Measurements from ENCODE around the gene PKD1. TPM values are rescaled to one million over a fixed set of nuclear protein-coding genes. Genes with fewer than 3 reads are reported as not detected.

PKD1 gene
- total RNA-seq, 1 experiment from 2014 or later: 91.5 TPM

GRCh38 chr16:2093793-2094192 lies 41.9 kb downstream of the PKD1 start:
- CTCF ChIA-PET: no interaction called here
- no peak overlapping the region for H3K4me2 ChIP-seq
- no peak overlapping the region for H3K27ac ChIP-seq
- BruUV-seq (replicated peaks): no TSS peak
- H3K79me2 ChIP-seq (ENCODE audit: low read depth): no peaks in the 10 kb centered on the region
- peaks cover 8% of the 10 kb centered on the region; the same call in 1 of the 2 replicates for H3F3A ChIP-seq (ENCODE audit: insufficient read depth, low read depth)
- no peak overlapping the region for H2AFZ ChIP-seq
- TF ChIP-seq CTCF (conservative IDR thresholded peaks at IDR 0.05) (no peak), EZH2 (IDR thresholded peaks at IDR 0.05; ENCODE audit: low read depth) (no peak)
- H3K36me3 ChIP-seq (ENCODE audit: low read depth): no peaks in the 10 kb centered on the region
- no peaks in the 10 kb centered on the region; the same call in 1 of the 2 replicates for H3K4me1 ChIP-seq (replicated peaks; ENCODE audit: insufficient read depth)
- H3K27me3 ChIP-seq (ENCODE audit: insufficient read depth, low read depth): no peaks in the 10 kb centered on the region
- H4K20me1 ChIP-seq (ENCODE audit: insufficient read depth): no peaks in the 10 kb centered on the region
- no peaks in the 10 kb centered on the region for H3K9me3 ChIP-seq (ENCODE audit: insufficient read depth, low read depth)
- intact Hi-C loops (cut with micrococcal nuclease; ENCODE audit: unreplicated experiment): loop anchor here (5.0 kb wide), 2 partner anchors 54 to 129 kb away; partner anchors contain the start of genes E4F1 and RAB26
- POLR2A ChIA-PET (ENCODE audit: unreplicated experiment): no interaction called here
- no peaks in the 10 kb centered on the region for H3K9me2 ChIP-seq (ENCODE audit: insufficient read depth)
- no peak for DNase-seq
- H3K4me3 ChIP-seq: no peak overlapping the region

GRCh38 chr16:2092866-2093265 lies 42.8 kb downstream of the PKD1 start:
- Histone ChIP-seq H3K9me3 (ENCODE audit: insufficient read depth, low read depth) (no peaks in the 10 kb centered on the region), H4K20me1 (ENCODE audit: insufficient read depth) (peaks cover 3% of the 10 kb centered on the region; the same call in 1 of the 2 replicates), H3K79me2 (ENCODE audit: low read depth) (no peaks in the 10 kb centered on the region), H2AFZ (no peak overlapping the region), H3K36me3 (ENCODE audit: low read depth) (no peaks in the 10 kb centered on the region), H3K27ac (no peak overlapping the region), H3K4me2 (no peak overlapping the region), H3K4me3 (no peak overlapping the region), H3K4me1 (replicated peaks; ENCODE audit: insufficient read depth) (no peaks in the 10 kb centered on the region; the same call in 1 of the 2 replicates), H3K9me2 (ENCODE audit: insufficient read depth) (no peaks in the 10 kb centered on the region), H3K27me3 (ENCODE audit: insufficient read depth, low read depth) (no peaks in the 10 kb centered on the region), H3F3A (ENCODE audit: insufficient read depth, low read depth) (peaks cover 13% of the 10 kb centered on the region; the same call in 1 of the 2 replicates)
- POLR2A ChIA-PET (ENCODE audit: unreplicated experiment): interaction anchor here (0.5 kb wide), 1 partner anchor 128 kb away, joined by 17 read pairs; the partner anchor contains the start of gene RPS2
- no TSS peak for BruUV-seq (replicated peaks)
- intact Hi-C loops (cut with micrococcal nuclease; ENCODE audit: unreplicated experiment): loop anchor here (5.0 kb wide), 2 partner anchors 54 to 129 kb away; partner anchors contain the start of genes E4F1 and RAB26
- TF ChIP-seq CTCF (conservative IDR thresholded peaks at IDR 0.05) (no peak), EZH2 (IDR thresholded peaks at IDR 0.05; ENCODE audit: low read depth) (no peak)
- CTCF ChIA-PET: interaction anchor here (0.5 kb wide), 1 partner anchor 57 kb away, joined by 3 read pairs; no protein-coding TSS in a partner anchor
- DNase-seq: peak in 1 of 2 experiments; percentile 25

GRCh38 chr16:2092256-2092620 lies 43.5 kb downstream of the PKD1 start:
- H3K9me2 ChIP-seq (ENCODE audit: insufficient read depth): no peaks in the 10 kb centered on the region
- H3K79me2 ChIP-seq (ENCODE audit: low read depth): no peaks in the 10 kb centered on the region
- H3K4me1 ChIP-seq (replicated peaks; ENCODE audit: insufficient read depth): no peaks in the 10 kb centered on the region; the same call in 1 of the 2 replicates
- H3K27me3 ChIP-seq (ENCODE audit: insufficient read depth, low read depth): no peaks in the 10 kb centered on the region
- no peak overlapping the region for H3K27ac ChIP-seq
- TF ChIP-seq EZH2 (IDR thresholded peaks at IDR 0.05; ENCODE audit: low read depth) (no peak), CTCF (conservative IDR thresholded peaks at IDR 0.05) (no peak)
- no peak overlapping the region for H3K4me3 ChIP-seq
- no peaks in the 10 kb centered on the region for H3K36me3 ChIP-seq (ENCODE audit: low read depth)
- peaks cover 3% of the 10 kb centered on the region; the same call in 1 of the 2 replicates for H4K20me1 ChIP-seq (ENCODE audit: insufficient read depth)
- ChIA-PET CTCF (interaction anchor here (0.6 kb wide), 2 partner anchors 54 to 423 kb away, joined by 3 read pairs; no protein-coding TSS in a partner anchor), POLR2A (ENCODE audit: unreplicated experiment) (interaction anchor here (0.5 to 1.7 kb wide), 2 partner anchors 63 to 128 kb away, joined by 7 to 17 read pairs; partner anchors contain the start of genes RPS2 and TRAF7)
- no peak overlapping the region for H3K4me2 ChIP-seq
- no peak overlapping the region for H2AFZ ChIP-seq
- peaks cover 13% of the 10 kb centered on the region; the same call in 1 of the 2 replicates for H3F3A ChIP-seq (ENCODE audit: insufficient read depth, low read depth)
- H3K9me3 ChIP-seq (ENCODE audit: insufficient read depth, low read depth): no peaks in the 10 kb centered on the region
- peak in 1 of 2 experiments; percentile 72 for DNase-seq
- BruUV-seq (replicated peaks): no TSS peak
- intact Hi-C loops (cut with micrococcal nuclease; ENCODE audit: unreplicated experiment): loop anchor here (5.0 kb wide), 2 partner anchors 55 to 130 kb away; partner anchors contain the start of genes E4F1 and RAB26
